SJSA1 (cell line): ENCODE results near the gene PTGES3L. TPM values are rescaled to one million over a fixed set of nuclear protein-coding genes. Genes with fewer than 3 reads are reported as not detected.
"Not testable (repeated sequence)": the region's sequence is repeated elsewhere in the genome, so short reads cannot be mapped to it uniquely, and the experiment has no call there.

Source experiments
- DNase-seq, 2 experiments: peaks; one replicate each; pipeline ENCODE4 v3.0.0-alpha.2; 2015 to 2020; ENCODE audit warnings: low spot score in 2 of 2, low read depth in 1 of 2
- H3K27ac ChIP-seq: fragments of 250-450 bp; sonication (Bioruptor Pico); 2 replicates; pipeline ENCODE4 v1.5.1; 2020; ENCODE audit warnings: mild to moderate bottlenecking, moderate library complexity
- H3K27me3 ChIP-seq: fragments of 250-450 bp; sonication (Bioruptor Pico); replicated peaks from 2 replicates; pipeline ENCODE4 v1.5.1; 2020; ENCODE audit warnings: mild to moderate bottlenecking, moderate library complexity
- H3K36me3 ChIP-seq: fragments of 250-450 bp; sonication (Bioruptor Pico); 2 replicates; pipeline ENCODE4 v1.5.1; 2020; ENCODE audit warnings: mild to moderate bottlenecking
- H3K4me1 ChIP-seq: fragments of 250-450 bp; sonication (Bioruptor Pico); replicated peaks from 2 replicates; pipeline ENCODE4 v1.6.1; 2021; ENCODE audit warnings: mild to moderate bottlenecking
- H3K4me3 ChIP-seq: fragments of 250-450 bp; sonication (Bioruptor Pico); 2 replicates; pipeline ENCODE4 v1.5.1; 2020; ENCODE audit warnings: mild to moderate bottlenecking
- H3K9me3 ChIP-seq: fragments of 250-450 bp; sonication (Bioruptor Pico); replicated peaks from 2 replicates; pipeline ENCODE4 v1.5.1; 2020; ENCODE audit warnings: mild to moderate bottlenecking
- total RNA-seq: library from RNA; depleted of rRNA; stranded (reverse); fragments of >200 nt; shearing (Covaris generic); gene quantifications from 2 replicates; pipeline ENCODE4 v1.2.3, GENCODE V29; 2014

Gene PTGES3L
- total RNA-seq, 1 experiment from 2014 or later = 2.1 TPM

- H3K9me3 ChIP-seq = no peaks in the 10 kb centered on the region; the same call in 1 of the 2 replicates
- DNase-seq = peak; percentile 31 to 55
- H3K27ac ChIP-seq = peak overlapping the region; percentile 55
- peak overlapping the region; percentile 96 for H3K4me3 ChIP-seq
- H3K27me3 ChIP-seq = no peaks in the 10 kb centered on the region
- H3K36me3 ChIP-seq = peaks cover 22% of the 10 kb centered on the region
- H3K4me1 ChIP-seq = peaks cover 25% of the 10 kb centered on the region
These were observed 1.0 kb upstream of the PTGES3L start for GRCh38 chr17:42980766-42981397.

GRCh38 chr17:42980274-42980765, 440 bp upstream of the PTGES3L start, which contains the start of gene RUNDC1:
RUNDC1 (plus strand) TSS chr17:42980565; CDS start chr17:42980577, 12 bp downstream.
- Histone ChIP-seq H3K36me3 (peaks cover 18% of the 10 kb centered on the region), H3K4me3 (peak within 1 kb of the TSS; percentile 96), H3K9me3 (no peaks in the 10 kb centered on the region; the same call in 1 of the 2 replicates), H3K27me3 (no peaks in the 10 kb centered on the region), H3K27ac (peak within 1 kb of the TSS; percentile 55), H3K4me1 (peaks cover 25% of the 10 kb centered on the region)
- peak; percentile 85 to 90 for DNase-seq

- peaks cover 11% of the 10 kb centered on the region for H3K4me1 ChIP-seq
- H3K36me3 ChIP-seq, H3K4me3 ChIP-seq, H3K27me3 ChIP-seq, H3K27ac ChIP-seq, H3K9me3 ChIP-seq, DNase-seq: not testable (repeated sequence)
These were observed 4.2 kb downstream of the PTGES3L start for GRCh38 chr17:42975701-42976100.

GRCh38 chr17:42975265-42975664, 4.6 kb downstream of the PTGES3L start:
- Histone ChIP-seq H3K27ac (no peak overlapping the region), H3K4me1 (peaks cover 11% of the 10 kb centered on the region), H3K27me3 (no peaks in the 10 kb centered on the region), H3K36me3 (no peaks in the 10 kb centered on the region), H3K9me3 (no peaks in the 10 kb centered on the region; the same call in 1 of the 2 replicates), H3K4me3 (no peak overlapping the region)
- DNase-seq = no peak

- not testable (repeated sequence) for H3K36me3 ChIP-seq, H3K27ac ChIP-seq, DNase-seq, H3K4me1 ChIP-seq, H3K27me3 ChIP-seq, H3K4me3 ChIP-seq, H3K9me3 ChIP-seq
These were observed 6.6 kb downstream of the PTGES3L start for GRCh38 chr17:42973323-42973722.

GRCh38 chr17:42971589-42971988, 8.3 kb downstream of the PTGES3L start:
- H3K36me3 ChIP-seq = no peaks in the 10 kb centered on the region
- no peaks in the 10 kb centered on the region; the same call in 1 of the 2 replicates for H3K4me1 ChIP-seq
- H3K27ac ChIP-seq = no peak overlapping the region
- no peak for DNase-seq
- H3K9me3 ChIP-seq = no peaks in the 10 kb centered on the region
- H3K27me3 ChIP-seq = no peaks in the 10 kb centered on the region
- no peak overlapping the region for H3K4me3 ChIP-seq

GRCh38 chr17:42969001-42969581, 10.8 kb downstream of the PTGES3L start:
- no peaks in the 10 kb centered on the region for H3K36me3 ChIP-seq
- no peak for DNase-seq
- no peaks in the 10 kb centered on the region; the same call in 1 of the 2 replicates for H3K4me1 ChIP-seq
- H3K9me3 ChIP-seq = no peaks in the 10 kb centered on the region
- H3K4me3 ChIP-seq = no peak overlapping the region
- no peak overlapping the region for H3K27ac ChIP-seq
- no peaks in the 10 kb centered on the region for H3K27me3 ChIP-seq

GRCh38 chr17:42967925-42968324, 12.0 kb downstream of the PTGES3L start:
- Histone ChIP-seq H3K27me3 (no peaks in the 10 kb centered on the region), H3K27ac (no peak overlapping the region), H3K36me3 (peaks cover 6% of the 10 kb centered on the region; the same call in 1 of the 2 replicates), H3K9me3 (no peaks in the 10 kb centered on the region), H3K4me3 (no peak overlapping the region), H3K4me1 (peaks cover 3% of the 10 kb centered on the region; the same call in 1 of the 2 replicates)
- DNase-seq = no peak

GRCh38 chr17:42964161-42964932, 15.5 kb downstream of the PTGES3L start, which contains the start of gene AARSD1:
AARSD1 (minus strand) TSS chr17:42964454; CDS start chr17:42964440, 14 bp downstream.
- H3K27me3 ChIP-seq = no peaks in the 10 kb centered on the region
- H3K4me3 ChIP-seq = peak within 1 kb of the TSS; percentile 60
- no peaks in the 10 kb centered on the region for H3K9me3 ChIP-seq
- DNase-seq = peak; percentile 89 to 90
- H3K36me3 ChIP-seq = peaks cover 42% of the 10 kb centered on the region
- peak within 1 kb of the TSS; percentile 71 for H3K27ac ChIP-seq
- H3K4me1 ChIP-seq = peaks cover 3% of the 10 kb centered on the region; the same call in 1 of the 2 replicates

GRCh38 chr17:42953669-42954068, 26.2 kb downstream of the PTGES3L start:
- no peak overlapping the region for H3K27ac ChIP-seq
- H3K36me3 ChIP-seq = peaks cover 72% of the 10 kb centered on the region
- H3K9me3 ChIP-seq = no peaks in the 10 kb centered on the region
- no peak for DNase-seq
- H3K4me3 ChIP-seq = no peak overlapping the region
- no peaks in the 10 kb centered on the region for H3K27me3 ChIP-seq
- peaks cover 20% of the 10 kb centered on the region for H3K4me1 ChIP-seq

- Histone ChIP-seq H3K4me3 (no peak overlapping the region), H3K27ac (no peak overlapping the region), H3K27me3 (no peaks in the 10 kb centered on the region), H3K9me3 (no peaks in the 10 kb centered on the region), H3K36me3 (peaks cover 49% of the 10 kb centered on the region), H3K4me1 (peaks cover 20% of the 10 kb centered on the region)
- DNase-seq = peak; percentile 64 to 73
These were observed 29.7 kb downstream of the PTGES3L start for GRCh38 chr17:42950044-42950783.

- Histone ChIP-seq H3K27me3 (no peaks in the 10 kb centered on the region), H3K36me3 (peaks cover 21% of the 10 kb centered on the region), H3K27ac (no peak overlapping the region), H3K4me1 (peaks cover 22% of the 10 kb centered on the region), H3K9me3 (no peaks in the 10 kb centered on the region), H3K4me3 (no peak overlapping the region)
- DNase-seq = no peak
These were observed 33.1 kb downstream of the PTGES3L start for GRCh38 chr17:42946812-42947211.

- peaks cover 6% of the 10 kb centered on the region for H3K4me1 ChIP-seq
- H3K27me3 ChIP-seq = peaks cover 5% of the 10 kb centered on the region; the same call in 1 of the 2 replicates
- no peak for DNase-seq
- H3K4me3 ChIP-seq = no peak overlapping the region
- no peaks in the 10 kb centered on the region for H3K9me3 ChIP-seq
- H3K36me3 ChIP-seq = peaks cover 3% of the 10 kb centered on the region
- H3K27ac ChIP-seq = no peak overlapping the region
These were observed 35.7 kb downstream of the PTGES3L start for GRCh38 chr17:42944211-42944610.
